GM12872 (cell line): Measurements from ENCODE around the gene SIM2.

ENCODE experiments used
- CTCF ChIP-seq: IDR thresholded peaks from 3 replicates; pipeline ENCODE4 v1.5.1; 2011; ENCODE audit warnings: low read depth, mild to moderate bottlenecking, low read length, moderate library complexity; ENCODE audit not compliant: insufficient read depth

The SIM2 gene

DNA sequence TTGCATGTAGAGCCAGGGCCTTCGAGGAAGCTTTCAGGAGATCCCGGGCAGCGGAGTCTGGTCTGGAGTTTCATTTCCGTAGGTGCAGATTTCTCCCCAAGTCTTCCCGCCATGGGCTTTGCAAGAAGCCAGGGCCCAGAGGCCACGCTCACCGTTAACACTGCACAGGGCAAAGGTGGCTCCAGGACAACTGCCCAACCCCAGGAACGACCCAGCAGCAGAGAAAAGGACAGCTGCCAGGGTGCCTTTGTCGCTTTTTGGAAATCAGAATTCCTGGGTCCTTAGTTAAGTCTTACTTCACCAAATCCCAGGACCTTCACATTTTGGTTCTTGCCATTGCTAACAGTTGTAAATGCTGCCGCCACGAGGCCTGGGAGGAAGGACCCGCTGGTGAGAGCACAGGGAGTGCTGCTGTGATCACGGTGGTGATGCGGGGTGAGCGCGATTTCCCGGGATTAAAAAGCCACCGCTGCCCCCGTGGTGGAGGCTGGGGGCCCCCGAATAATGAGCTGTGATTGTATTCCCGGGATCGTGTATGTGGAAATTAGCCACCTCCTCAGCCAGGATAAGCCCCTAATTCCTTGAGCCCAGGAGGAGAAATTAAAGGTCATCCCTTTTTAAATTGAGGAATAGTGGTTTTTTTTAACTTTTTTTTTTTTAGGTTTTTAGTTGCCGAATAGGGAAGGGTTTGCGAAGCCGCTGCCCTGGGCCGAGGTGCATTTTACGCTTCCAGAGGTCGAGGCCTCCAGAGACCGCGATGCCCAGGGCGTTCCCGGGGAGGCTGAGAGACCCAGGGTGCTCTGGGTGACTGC, 8.2 kb downstream of the SIM2 start:
- no peak for TF ChIP-seq CTCF

GRCh38 chr21:36707763-36708285, 8.9 kb downstream of the SIM2 start:
- TF ChIP-seq CTCF = no peak

- TF ChIP-seq CTCF = no peak
Observed at GRCh38 chr21:36708286-36709029, 9.5 kb downstream of the SIM2 start.

GRCh38 chr21:36709030-36709867, 10.3 kb downstream of the SIM2 start:
- no peak for TF ChIP-seq CTCF

GRCh38 chr21:36709868-36710728, 11.2 kb downstream of the SIM2 start:
- no peak for TF ChIP-seq CTCF

DNA sequence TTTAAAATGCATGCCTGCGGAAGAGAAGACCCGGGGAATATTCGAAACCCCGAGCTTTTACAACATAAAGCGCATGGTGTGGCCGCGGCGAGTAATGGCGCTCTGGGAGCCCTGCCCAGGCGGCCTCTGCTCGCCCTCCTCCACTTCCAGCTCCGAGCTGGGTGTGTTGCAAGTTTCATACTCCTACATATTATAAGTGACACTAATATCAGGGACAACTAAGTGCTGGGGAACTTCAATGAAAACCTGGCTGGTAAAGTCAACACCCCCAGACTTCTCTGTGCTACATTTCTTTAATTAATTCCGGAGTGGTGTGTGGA, 11.8 kb downstream of the SIM2 start:
- no peak for TF ChIP-seq CTCF

DNA sequence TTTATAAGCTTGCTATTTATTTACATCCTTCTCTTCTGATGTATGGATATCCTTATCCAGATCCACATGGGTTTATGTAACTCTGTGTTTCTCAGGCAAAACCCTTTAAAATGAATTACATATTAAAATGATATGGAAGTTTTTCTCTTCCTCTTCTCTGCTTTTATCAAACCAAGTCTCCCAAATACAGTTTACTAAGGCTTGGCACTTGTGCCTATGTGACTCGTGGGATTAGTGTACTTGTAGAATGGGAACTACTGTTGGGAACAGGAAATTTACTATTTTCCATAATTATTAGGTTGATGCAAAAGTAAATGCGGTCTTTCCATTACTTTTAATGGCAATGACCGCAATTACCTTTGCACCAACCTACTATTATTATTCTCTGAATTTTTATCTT, 14.8 kb downstream of the SIM2 start:
- no peak for TF ChIP-seq CTCF
